DND-41 (cell line): ENCODE results near the gene KRTAP1-5.

Source experiments
- EZH2 ChIP-seq: IDR thresholded peaks from 3 replicates; pipeline ENCODE4 v1.6.1; 2012; ENCODE audit warnings: borderline replicate concordance, low read depth, mild to moderate bottlenecking, moderate library complexity, low read length, inconsistent platforms; ENCODE audit not compliant: severe bottlenecking
- TF ChIP-seq, protein P1 (sequence below): IDR thresholded peaks from 2 replicates; pipeline ENCODE4 v1.5.1; 2012; ENCODE audit warnings: borderline replicate concordance, low read length, moderate library complexity, mild to moderate bottlenecking; ENCODE audit not compliant: poor library complexity, severe bottlenecking; ENCODE audit errors: extremely low read depth

- TF ChIP-seq, protein P1, sequence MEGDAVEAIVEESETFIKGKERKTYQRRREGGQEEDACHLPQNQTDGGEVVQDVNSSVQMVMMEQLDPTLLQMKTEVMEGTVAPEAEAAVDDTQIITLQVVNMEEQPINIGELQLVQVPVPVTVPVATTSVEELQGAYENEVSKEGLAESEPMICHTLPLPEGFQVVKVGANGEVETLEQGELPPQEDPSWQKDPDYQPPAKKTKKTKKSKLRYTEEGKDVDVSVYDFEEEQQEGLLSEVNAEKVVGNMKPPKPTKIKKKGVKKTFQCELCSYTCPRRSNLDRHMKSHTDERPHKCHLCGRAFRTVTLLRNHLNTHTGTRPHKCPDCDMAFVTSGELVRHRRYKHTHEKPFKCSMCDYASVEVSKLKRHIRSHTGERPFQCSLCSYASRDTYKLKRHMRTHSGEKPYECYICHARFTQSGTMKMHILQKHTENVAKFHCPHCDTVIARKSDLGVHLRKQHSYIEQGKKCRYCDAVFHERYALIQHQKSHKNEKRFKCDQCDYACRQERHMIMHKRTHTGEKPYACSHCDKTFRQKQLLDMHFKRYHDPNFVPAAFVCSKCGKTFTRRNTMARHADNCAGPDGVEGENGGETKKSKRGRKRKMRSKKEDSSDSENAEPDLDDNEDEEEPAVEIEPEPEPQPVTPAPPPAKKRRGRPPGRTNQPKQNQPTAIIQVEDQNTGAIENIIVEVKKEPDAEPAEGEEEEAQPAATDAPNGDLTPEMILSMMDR = no peak
- TF ChIP-seq EZH2 = no peak
Observed at GRCh38 chr17:41064301-41064700, 37.3 kb upstream of the KRTAP1-5 start.
